ES-I3 (cell line): ENCODE data around the gene TM9SF4.

Experiments used
- H3K36me3 ChIP-seq: 2 replicates; pipeline ENCODE4 v1.6.1; 2013; ENCODE audit warnings: mild to moderate bottlenecking, low read length, control low read depth, moderate library complexity; ENCODE audit not compliant: insufficient read depth
- H3K4me1 ChIP-seq: 2 replicates; pipeline ENCODE4 v1.6.1; 2013; ENCODE audit warnings: mild to moderate bottlenecking, control low read depth, low read length; ENCODE audit not compliant: insufficient read depth
- H3K9ac ChIP-seq: 2 replicates; pipeline ENCODE4 v1.6.1; 2013; ENCODE audit warnings: low read depth, mild to moderate bottlenecking, low read length, moderate library complexity
- H3K9me3 ChIP-seq: 2 replicates; pipeline ENCODE4 v1.6.1; 2013; ENCODE audit warnings: mild to moderate bottlenecking, low read length, moderate library complexity; ENCODE audit not compliant: control insufficient read depth, insufficient read depth

The TM9SF4 gene

GRCh38 chr20:32203356-32204204, 94.1 kb downstream of the TM9SF4 start:
- H3K36me3 ChIP-seq, result peaks cover 19% of the 10 kb centered on the region

GRCh38 chr20:32204205-32205109, 94.9 kb downstream of the TM9SF4 start:
- Histone ChIP-seq H3K9me3 (no peaks in the 10 kb centered on the region), H3K4me1 (peaks cover 21% of the 10 kb centered on the region), H3K9ac (no peak overlapping the region), H3K36me3 (peaks cover 14% of the 10 kb centered on the region)

More at GRCh38 chr20:32203356-32204204, 94.1 kb downstream of the TM9SF4 start:
- H3K4me1 ChIP-seq, result peaks cover 21% of the 10 kb centered on the region
- H3K9ac ChIP-seq, result no peak overlapping the region
- no peaks in the 10 kb centered on the region for H3K9me3 ChIP-seq

DNA sequence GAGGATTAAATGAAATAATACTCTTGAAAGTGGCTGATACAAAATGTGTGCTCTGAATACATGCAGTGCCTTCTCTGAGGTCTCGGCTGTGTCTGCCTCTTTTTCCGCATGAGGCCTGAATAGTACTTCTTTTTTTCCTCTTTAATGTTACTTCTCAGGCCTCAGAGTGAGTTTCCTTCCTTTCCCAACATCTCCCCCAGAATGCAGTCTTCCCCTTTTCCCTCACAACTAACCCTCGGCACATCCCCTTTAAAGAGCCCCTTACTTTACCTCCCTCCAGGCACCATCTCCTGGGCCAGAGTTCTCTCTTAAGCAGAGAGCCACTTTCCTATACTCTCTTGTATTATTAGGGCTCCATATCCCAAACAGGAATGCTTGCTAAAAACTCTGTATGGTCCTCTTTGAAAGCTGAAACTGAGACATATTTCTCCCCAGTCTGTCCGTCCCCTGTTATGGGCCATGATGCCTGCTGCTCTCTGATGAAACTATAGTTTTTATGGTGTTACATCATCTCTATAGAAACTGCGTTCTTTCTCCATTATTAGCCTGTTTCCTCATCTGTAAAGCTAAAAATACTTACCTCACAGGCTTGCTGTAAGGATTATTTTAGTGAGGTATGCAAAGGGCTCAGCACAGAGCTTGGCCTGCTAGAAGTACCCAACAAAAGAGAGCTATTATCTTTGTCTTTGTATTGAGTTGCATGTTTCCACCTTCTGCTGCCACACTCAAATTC, 95.8 kb downstream of the TM9SF4 start:
- H3K4me1 ChIP-seq, result peaks cover 21% of the 10 kb centered on the region
- H3K9me3 ChIP-seq, result no peaks in the 10 kb centered on the region
- peaks cover 11% of the 10 kb centered on the region; the same call in 1 of the 2 replicates for H3K36me3 ChIP-seq
- no peak overlapping the region for H3K9ac ChIP-seq

GRCh38 chr20:32205843-32206759, 96.6 kb downstream of the TM9SF4 start:
- Histone ChIP-seq H3K9ac (peak overlapping the region; percentile 85; the same call in 1 of the 2 replicates), H3K36me3 (peaks cover 6% of the 10 kb centered on the region; the same call in 1 of the 2 replicates), H3K4me1 (peaks cover 21% of the 10 kb centered on the region)

GRCh38 chr20:32206760-32207625, 97.5 kb downstream of the TM9SF4 start:
- no peaks in the 10 kb centered on the region for H3K9me3 ChIP-seq
- H3K36me3 ChIP-seq, result peaks cover 10% of the 10 kb centered on the region
- H3K9ac ChIP-seq, result peak overlapping the region; percentile 85
- H3K4me1 ChIP-seq, result peaks cover 21% of the 10 kb centered on the region

More at GRCh38 chr20:32205843-32206759, 96.6 kb downstream of the TM9SF4 start:
- no peaks in the 10 kb centered on the region for H3K9me3 ChIP-seq

DNA sequence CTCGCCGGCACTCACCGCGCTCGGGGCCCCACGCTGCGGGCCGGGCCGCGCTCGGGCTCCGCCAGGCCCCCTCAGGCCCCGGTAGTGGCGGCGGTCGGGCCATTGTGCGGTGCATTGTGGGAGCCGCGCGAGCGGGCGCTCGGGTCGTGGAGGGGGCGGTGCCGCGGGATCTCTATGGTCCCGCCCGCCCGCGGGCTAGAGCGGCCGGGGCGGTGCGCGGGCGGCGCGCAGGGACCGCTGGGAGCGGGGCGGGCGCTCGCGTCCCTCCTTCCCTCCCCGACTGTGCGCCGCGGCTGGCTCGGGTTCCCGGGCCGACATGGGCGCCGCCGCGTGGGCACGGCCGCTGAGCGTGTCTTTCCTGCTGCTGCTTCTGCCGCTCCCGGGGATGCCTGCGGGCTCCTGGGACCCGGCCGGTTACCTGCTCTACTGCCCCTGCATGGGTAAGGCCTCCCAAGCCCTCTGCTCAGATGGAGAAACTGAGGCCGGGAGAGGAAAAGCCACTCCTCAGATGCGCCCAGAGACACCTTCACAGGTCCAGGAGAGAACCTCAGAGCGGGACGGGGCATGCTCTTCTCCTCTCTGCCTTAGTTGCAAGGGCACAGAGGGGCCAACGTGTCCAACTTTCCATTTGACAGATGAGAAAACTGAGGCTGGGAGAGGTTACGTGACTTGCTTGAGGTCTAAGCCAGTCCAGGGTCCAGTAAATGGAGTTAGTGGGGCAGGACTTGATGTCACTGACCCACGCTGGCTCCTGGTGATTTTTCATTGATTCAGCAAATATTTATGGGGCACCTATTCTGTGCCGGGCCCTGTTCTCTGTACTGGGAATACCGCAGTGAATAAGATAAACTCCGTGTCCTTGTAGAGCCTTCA, 98.3 kb downstream of the TM9SF4 start, which contains the start of the genes PLAGL2 and POFUT1:
Gene PLAGL2, minus strand, starts transcription at position 118 of the 873 bp plus-strand sequence. CDS start 5,565 bp downstream, outside the sequence.
Gene POFUT1, plus strand, starts transcription at position 255 of the 873 bp plus-strand sequence. Its CDS starts 62 bp downstream, at position 317.
- peak within 1 kb of the TSS; percentile 85 for H3K9ac ChIP-seq
- peaks cover 8% of the 10 kb centered on the region; the same call in 1 of the 2 replicates for H3K36me3 ChIP-seq
- peaks cover 19% of the 10 kb centered on the region for H3K4me1 ChIP-seq
- H3K9me3 ChIP-seq, result no peaks in the 10 kb centered on the region

- no peaks in the 10 kb centered on the region for H3K9me3 ChIP-seq
- H3K36me3 ChIP-seq, result peaks cover 8% of the 10 kb centered on the region; the same call in 1 of the 2 replicates
- H3K9ac ChIP-seq, result peak overlapping the region; percentile 85
- peaks cover 18% of the 10 kb centered on the region for H3K4me1 ChIP-seq
These were observed 99.1 kb downstream of the TM9SF4 start for GRCh38 chr20:32208499-32209154.

- Histone ChIP-seq H3K36me3 (peaks cover 8% of the 10 kb centered on the region; the same call in 1 of the 2 replicates), H3K4me1 (peaks cover 12% of the 10 kb centered on the region), H3K9me3 (no peaks in the 10 kb centered on the region), H3K9ac (no peak overlapping the region)
These were observed 100.5 kb downstream of the TM9SF4 start for GRCh38 chr20:32209850-32210605.

DNA sequence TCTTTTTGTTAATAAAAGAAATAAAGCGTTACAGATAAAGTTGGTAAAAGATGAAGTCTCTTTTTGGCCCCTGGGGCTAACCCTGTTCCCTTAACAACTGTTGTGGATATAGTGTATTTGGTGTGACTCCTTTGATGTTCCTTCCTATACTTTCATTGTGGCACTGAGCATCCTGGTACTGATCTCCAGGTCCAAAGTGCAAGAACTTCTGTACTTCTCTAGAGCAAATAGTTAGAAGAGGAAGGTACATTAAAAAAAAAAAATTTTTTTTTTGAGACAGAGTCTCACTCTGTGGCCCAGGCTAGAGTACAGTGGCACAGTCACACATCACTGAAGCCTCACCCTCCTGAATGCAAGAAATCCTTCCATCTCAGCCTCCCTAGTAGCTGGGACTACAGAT, 104.4 kb downstream of the TM9SF4 start:
- no peaks in the 10 kb centered on the region for H3K9me3 ChIP-seq
- no peaks in the 10 kb centered on the region for H3K4me1 ChIP-seq
- H3K36me3 ChIP-seq, result peaks cover 24% of the 10 kb centered on the region
- H3K9ac ChIP-seq, result no peak overlapping the region

DNA sequence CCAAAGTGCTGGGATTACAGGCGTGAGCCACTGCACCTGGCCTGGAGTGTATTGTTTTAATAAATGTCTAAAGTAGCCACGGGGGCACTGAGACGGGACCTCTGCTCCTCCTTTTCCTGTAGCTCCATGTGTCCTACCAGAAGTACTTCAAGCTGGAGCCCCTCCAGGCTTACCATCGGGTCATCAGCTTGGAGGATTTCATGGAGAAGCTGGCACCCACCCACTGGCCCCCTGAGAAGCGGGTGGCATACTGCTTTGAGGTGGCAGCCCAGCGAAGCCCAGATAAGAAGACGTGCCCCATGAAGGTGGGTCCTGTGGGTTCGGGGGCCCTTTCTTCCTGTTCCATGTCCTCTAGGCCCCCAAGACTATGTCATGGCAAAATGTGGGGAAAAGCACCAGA, 105.6 kb downstream of the TM9SF4 start:
- Histone ChIP-seq H3K9ac (no peak overlapping the region), H3K36me3 (peaks cover 26% of the 10 kb centered on the region), H3K4me1 (no peaks in the 10 kb centered on the region), H3K9me3 (no peaks in the 10 kb centered on the region)

GRCh38 chr20:32215729-32216128, 106.2 kb downstream of the TM9SF4 start:
- H3K9ac ChIP-seq, result no peak overlapping the region
- H3K4me1 ChIP-seq, result no peaks in the 10 kb centered on the region
- H3K9me3 ChIP-seq, result no peaks in the 10 kb centered on the region
- H3K36me3 ChIP-seq, result peaks cover 26% of the 10 kb centered on the region
